ENCODE measurements around the gene RC3H2. TPM values are rescaled to one million over a fixed set of nuclear protein-coding genes. Genes with fewer than 3 reads are reported as not detected.

Gene RC3H2
- total and polyA plus RNA-seq, 2 of the 13 experiments (the other 11 are each of a cell fraction or from before 2014, with no cell fraction given): 21.0 to 36.4 TPM

- TF ChIP-seq ZNF547 (CRISPR knock-in tag; IDR thresholded peaks at IDR 0.05): no peak
- TF ChIP-seq RFX5 (IDR thresholded peaks at IDR 0.05; ENCODE audit: low read depth, low read length): no peak
- 0 out of 2 replicates have a peak, but pooled peaks have one; percentile 35 for TF ChIP-seq CHD2 (IDR thresholded peaks at IDR 0.05; ENCODE audit: low read depth, low read length)
- TF ChIP-seq MAZ (IDR thresholded peaks at IDR 0.05; ENCODE audit: borderline replicate concordance, low read depth, low read length): 0 out of 2 replicates have a peak, but pooled peaks have one; percentile 17
- TF ChIP-seq MAZ (CRISPR knock-in tag; IDR thresholded peaks at IDR 0.05; ENCODE audit: low read depth): peak; percentile 55; the same call in 1 of the 2 replicates
- no peak for TF ChIP-seq ZFP36L2 (CRISPR knock-in tag; IDR thresholded peaks at IDR 0.05)
- no peak for TF ChIP-seq SKI (IDR thresholded peaks at IDR 0.05; ENCODE audit: partially characterized antibody)
- TF ChIP-seq CREBL2 (CRISPR knock-in tag; IDR thresholded peaks at IDR 0.05; ENCODE audit: borderline replicate concordance): no peak
- no peak for TF ChIP-seq ZNF672 (CRISPR knock-in tag; IDR thresholded peaks at IDR 0.05)
- TF ChIP-seq GPN1 (CRISPR knock-in tag; IDR thresholded peaks at IDR 0.05; ENCODE audit: borderline replicate concordance): no peak
- no peak for TF ChIP-seq ZNF83 (CRISPR knock-in tag; IDR thresholded peaks at IDR 0.05; ENCODE audit: borderline replicate concordance)
- no peak for TF ChIP-seq ATF2 (CRISPR knock-in tag; IDR thresholded peaks at IDR 0.05)
- TF ChIP-seq ZNF580 (CRISPR knock-in tag; IDR thresholded peaks at IDR 0.05; ENCODE audit: borderline replicate concordance, low read depth): peak; percentile 32; the same call in 1 of the 2 replicates
- no peak for TF ChIP-seq UBTF (CRISPR knock-in tag; IDR thresholded peaks at IDR 0.05)
- no peak for TF ChIP-seq BCL3 (CRISPR knock-in tag; IDR thresholded peaks at IDR 0.05)
- peak; percentile 37 for TF ChIP-seq PATZ1 (CRISPR knock-in tag; IDR thresholded peaks at IDR 0.05)
- TF ChIP-seq STAT6 (CRISPR knock-in tag; IDR thresholded peaks at IDR 0.05; ENCODE audit: borderline replicate concordance): no peak
- no peak; the same call in 1 of the 2 replicates for TF ChIP-seq ZNF430 (CRISPR knock-in tag; IDR thresholded peaks at IDR 0.05)
Measured at GRCh38 chr9:122940749-122941581, 35.8 kb upstream of the RC3H2 start, which contains the start of gene RABGAP1 (continued).
